ENCODE results near the gene OPN4. TPM values are rescaled to one million over a fixed set of nuclear protein-coding genes. Genes with fewer than 3 reads are reported as not detected.

OPN4 gene
- total RNA-seq, 1 donor from 2014 or later, result not detected

GRCh38 chr10:86651021-86651471, 3.3 kb upstream of the OPN4 start:
- H3K9me3 Mint-ChIP-seq (ENCODE audit: low read depth), result no peaks in the 10 kb centered on the region
- H3K27ac Mint-ChIP-seq, result no peak overlapping the region
- no peak for TF ChIP-seq CTCF (IDR thresholded peaks at IDR 0.05; ENCODE audit: unreplicated experiment)
- peaks cover 7% of the 10 kb centered on the region for H3K27me3 Mint-ChIP-seq
- no peak for DNase-seq (ENCODE audit: low spot score, unreplicated experiment)
- no peak overlapping the region for H3K4me3 Mint-ChIP-seq (ENCODE audit: low read depth)
- H3K4me1 Mint-ChIP-seq (ENCODE audit: low read depth), result peaks cover 7% of the 10 kb centered on the region
- H3K36me3 Mint-ChIP-seq (ENCODE audit: insufficient read depth), result no peaks in the 10 kb centered on the region

GRCh38 chr10:86651631-86652331, 2.6 kb upstream of the OPN4 start:
- no peaks in the 10 kb centered on the region for H3K9me3 Mint-ChIP-seq (ENCODE audit: low read depth)
- TF ChIP-seq CTCF (IDR thresholded peaks at IDR 0.05; ENCODE audit: unreplicated experiment), result no peak
- no peak for DNase-seq (ENCODE audit: low spot score, unreplicated experiment)
- no peak overlapping the region for H3K27ac Mint-ChIP-seq
- no peaks in the 10 kb centered on the region for H3K36me3 Mint-ChIP-seq (ENCODE audit: insufficient read depth)
- peaks cover 7% of the 10 kb centered on the region for H3K27me3 Mint-ChIP-seq
- H3K4me1 Mint-ChIP-seq (ENCODE audit: low read depth), result peaks cover 6% of the 10 kb centered on the region
- no peak overlapping the region for H3K4me3 Mint-ChIP-seq (ENCODE audit: low read depth)

- TF ChIP-seq CTCF (IDR thresholded peaks at IDR 0.05; ENCODE audit: unreplicated experiment), result no peak
- DNase-seq (ENCODE audit: low spot score, unreplicated experiment), result no peak
- no peak overlapping the region for H3K27ac Mint-ChIP-seq
- no peaks in the 10 kb centered on the region for H3K36me3 Mint-ChIP-seq (ENCODE audit: insufficient read depth)
- peaks cover 13% of the 10 kb centered on the region for H3K27me3 Mint-ChIP-seq
- H3K4me3 Mint-ChIP-seq (ENCODE audit: low read depth), result no peak overlapping the region
- H3K9me3 Mint-ChIP-seq (ENCODE audit: low read depth), result no peaks in the 10 kb centered on the region
- peaks cover 4% of the 10 kb centered on the region for H3K4me1 Mint-ChIP-seq (ENCODE audit: low read depth)
Measured at GRCh38 chr10:86652361-86653202, 1.8 kb upstream of the OPN4 start.

- Mint-ChIP-seq H3K27me3 (peaks cover 13% of the 10 kb centered on the region), H3K9me3 (ENCODE audit: low read depth) (no peaks in the 10 kb centered on the region), H3K4me3 (ENCODE audit: low read depth) (no peak overlapping the region), H3K4me1 (ENCODE audit: low read depth) (no peaks in the 10 kb centered on the region), H3K27ac (no peak overlapping the region), H3K36me3 (ENCODE audit: insufficient read depth) (no peaks in the 10 kb centered on the region)
- DNase-seq (ENCODE audit: low spot score, unreplicated experiment), result no peak
- TF ChIP-seq CTCF (IDR thresholded peaks at IDR 0.05; ENCODE audit: unreplicated experiment), result no peak
Measured at GRCh38 chr10:86653379-86653778, 968 bp upstream of the OPN4 start.

GRCh38 chr10:86653987-86654386, 360 bp upstream of the OPN4 start:
- Mint-ChIP-seq H3K27ac (no peak overlapping the region), H3K27me3 (peaks cover 13% of the 10 kb centered on the region), H3K36me3 (ENCODE audit: insufficient read depth) (no peaks in the 10 kb centered on the region), H3K4me3 (ENCODE audit: low read depth) (no peak overlapping the region), H3K9me3 (ENCODE audit: low read depth) (no peaks in the 10 kb centered on the region), H3K4me1 (ENCODE audit: low read depth) (no peaks in the 10 kb centered on the region)
- no peak for TF ChIP-seq CTCF (IDR thresholded peaks at IDR 0.05; ENCODE audit: unreplicated experiment)
- DNase-seq (ENCODE audit: low spot score, unreplicated experiment), result no peak
